AG09309 (cell line): ENCODE data around the gene ERBIN.
"Not testable (repeated sequence)": the region's sequence is repeated elsewhere in the genome, so short reads cannot be mapped to it uniquely, and the experiment has no call there.

Experiments
- DNase-seq: peaks from one replicate; pipeline ENCODE4 v3.0.0-alpha.2; 2010; ENCODE audit warnings: low read depth
- H3K4me3 ChIP-seq: 2 replicates; pipeline ENCODE4 v1.5.1; 2011; ENCODE audit warnings: mild to moderate bottlenecking, low read depth, low read length, moderate library complexity; ENCODE audit not compliant: control insufficient read depth
- TF ChIP-seq, protein P1 (sequence below): IDR thresholded peaks from 2 replicates; pipeline ENCODE4 v1.5.1; 2011; ENCODE audit warnings: mild to moderate bottlenecking, low read depth, low read length, inconsistent platforms; ENCODE audit not compliant: insufficient read depth, control insufficient read depth; ENCODE audit errors: missing control alignments

Gene ERBIN

DNA sequence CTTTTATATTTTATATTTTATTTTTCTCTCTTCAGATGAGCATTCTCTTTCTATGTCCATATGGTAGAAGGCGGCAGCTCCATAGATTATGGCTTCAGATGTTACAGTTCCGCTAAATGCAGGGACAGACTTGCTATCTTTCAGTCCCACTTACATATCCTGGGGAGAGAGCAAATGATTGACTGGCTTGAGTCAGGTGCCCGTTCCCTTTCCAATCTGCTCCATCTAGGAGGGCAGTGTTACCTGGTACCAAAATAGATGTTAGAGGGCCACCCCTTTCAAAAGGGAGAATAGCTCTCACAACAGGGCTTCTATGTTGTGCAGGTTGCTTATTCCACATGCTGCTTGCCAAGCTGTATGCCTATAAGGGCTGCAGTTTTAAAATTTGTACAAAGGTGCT, 45.3 kb downstream of the ERBIN start:
- DNase-seq, result no peak

DNA sequence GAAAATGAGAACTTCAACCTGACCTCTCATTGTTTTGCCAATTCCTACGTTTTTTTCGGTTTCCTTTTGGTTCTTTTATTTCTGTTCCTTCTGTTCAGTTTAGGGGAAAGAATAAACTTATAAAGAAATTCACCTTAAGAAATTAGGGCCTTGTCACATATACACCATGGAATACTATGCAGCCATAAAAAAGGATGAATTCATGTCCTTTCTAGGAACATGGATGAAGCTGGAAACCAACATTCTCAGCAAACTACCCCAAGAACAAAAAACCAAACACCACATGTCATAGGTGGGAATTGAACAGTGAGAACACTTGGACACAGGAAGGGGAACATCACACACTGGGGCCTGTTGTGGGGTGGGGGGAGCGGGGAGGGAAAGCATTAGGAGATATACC, 46.5 kb downstream of the ERBIN start:
- not testable (repeated sequence) for H3K4me3 ChIP-seq, DNase-seq

More for the DNA sequence above, 45.3 kb downstream of the ERBIN start:
- H3K4me3 ChIP-seq, result no peak overlapping the region
- TF ChIP-seq, protein P1, sequence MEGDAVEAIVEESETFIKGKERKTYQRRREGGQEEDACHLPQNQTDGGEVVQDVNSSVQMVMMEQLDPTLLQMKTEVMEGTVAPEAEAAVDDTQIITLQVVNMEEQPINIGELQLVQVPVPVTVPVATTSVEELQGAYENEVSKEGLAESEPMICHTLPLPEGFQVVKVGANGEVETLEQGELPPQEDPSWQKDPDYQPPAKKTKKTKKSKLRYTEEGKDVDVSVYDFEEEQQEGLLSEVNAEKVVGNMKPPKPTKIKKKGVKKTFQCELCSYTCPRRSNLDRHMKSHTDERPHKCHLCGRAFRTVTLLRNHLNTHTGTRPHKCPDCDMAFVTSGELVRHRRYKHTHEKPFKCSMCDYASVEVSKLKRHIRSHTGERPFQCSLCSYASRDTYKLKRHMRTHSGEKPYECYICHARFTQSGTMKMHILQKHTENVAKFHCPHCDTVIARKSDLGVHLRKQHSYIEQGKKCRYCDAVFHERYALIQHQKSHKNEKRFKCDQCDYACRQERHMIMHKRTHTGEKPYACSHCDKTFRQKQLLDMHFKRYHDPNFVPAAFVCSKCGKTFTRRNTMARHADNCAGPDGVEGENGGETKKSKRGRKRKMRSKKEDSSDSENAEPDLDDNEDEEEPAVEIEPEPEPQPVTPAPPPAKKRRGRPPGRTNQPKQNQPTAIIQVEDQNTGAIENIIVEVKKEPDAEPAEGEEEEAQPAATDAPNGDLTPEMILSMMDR, result no peak

DNA sequence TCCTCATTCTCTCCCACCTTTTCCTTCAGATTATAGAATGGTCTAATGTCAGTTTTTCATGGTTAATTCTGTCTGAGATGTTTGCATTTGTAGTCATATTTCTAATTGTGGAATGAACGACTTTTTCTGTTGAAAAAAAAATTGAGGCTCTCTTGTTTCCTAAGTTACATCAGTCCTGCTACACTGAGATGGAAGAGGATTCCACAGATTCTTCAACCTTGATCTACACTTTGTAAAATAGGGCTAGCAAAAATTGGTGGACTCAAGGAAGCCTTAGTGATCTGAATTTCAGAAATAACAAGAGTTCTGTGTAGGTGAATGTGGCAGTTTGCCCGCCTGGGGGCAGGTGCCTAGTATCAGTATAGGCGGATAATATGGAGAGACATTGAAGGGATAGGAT, 51.9 kb downstream of the ERBIN start:
- no peak overlapping the region for H3K4me3 ChIP-seq
- no peak for DNase-seq
- TF ChIP-seq, protein P1, result no peak

DNA sequence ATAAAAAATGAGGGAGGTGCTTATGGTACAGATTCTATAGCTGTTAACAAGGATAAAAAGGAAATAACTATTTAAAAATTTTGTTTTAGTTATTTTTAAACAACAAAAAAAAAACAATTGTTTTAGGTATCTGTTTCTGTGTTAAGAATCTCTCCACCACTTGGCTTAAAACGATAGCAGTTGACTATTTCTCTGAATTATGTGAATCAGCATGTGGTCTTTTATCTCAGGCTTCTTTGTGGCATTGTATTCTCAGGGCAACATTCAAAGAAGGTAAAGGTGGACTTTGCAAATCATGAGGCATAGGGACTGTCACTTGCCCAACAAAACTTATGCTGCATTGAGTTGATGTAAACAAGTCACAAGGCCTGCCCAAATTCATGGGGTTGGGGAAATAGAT, 55.2 kb downstream of the ERBIN start:
- no peak overlapping the region for H3K4me3 ChIP-seq
- TF ChIP-seq, protein P1, result no peak
- DNase-seq, result no peak

DNA sequence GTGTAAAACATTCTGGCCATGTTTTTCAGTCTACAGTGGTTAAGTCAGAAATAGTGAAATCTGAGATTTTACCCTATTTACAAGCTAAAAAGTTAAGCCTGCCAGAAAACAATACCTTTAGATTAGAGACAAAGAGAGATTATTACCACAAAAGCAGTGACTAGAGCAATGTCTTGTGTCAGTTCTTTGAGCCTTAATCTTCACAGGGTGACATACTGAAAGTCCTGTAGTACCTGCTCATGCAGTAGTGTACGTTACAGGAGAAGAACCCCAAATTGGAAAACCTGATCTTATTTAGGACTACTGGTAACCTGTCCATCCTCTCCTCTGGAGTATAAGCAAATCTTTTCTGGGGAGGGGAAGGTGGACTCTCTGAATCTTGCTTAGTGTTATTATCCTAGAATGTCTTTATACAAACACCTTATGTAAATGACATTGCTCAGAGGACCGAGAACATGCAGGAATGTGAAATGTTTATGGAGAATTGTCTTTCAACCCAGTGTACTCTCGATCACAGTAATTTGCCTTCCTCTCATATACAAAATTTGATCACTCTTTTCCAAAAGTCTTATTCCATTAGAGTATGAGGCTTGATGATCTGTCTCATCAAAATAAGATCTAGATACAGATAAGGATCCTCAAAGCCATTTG, 55.7 kb downstream of the ERBIN start:
- no peak for DNase-seq
- TF ChIP-seq, protein P1, result no peak
- H3K4me3 ChIP-seq, result no peak overlapping the region

DNA sequence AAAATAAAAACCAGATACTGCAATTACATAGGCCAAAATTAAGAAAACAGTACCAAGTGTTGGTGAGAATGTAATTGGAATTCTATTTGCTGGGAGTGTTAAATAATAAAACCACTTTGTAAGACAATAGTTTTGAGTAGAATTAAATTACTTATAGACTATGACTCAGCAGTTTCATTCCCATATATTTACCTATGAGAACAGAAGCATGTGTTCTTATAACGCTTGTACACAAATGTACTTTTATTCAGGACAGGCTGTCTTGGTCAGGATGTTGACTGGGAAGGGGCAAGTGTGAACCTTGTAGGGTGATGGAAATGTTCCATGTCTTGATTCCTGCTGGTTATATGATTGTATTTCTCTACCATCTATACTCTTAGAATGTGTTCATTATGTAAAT, 56.3 kb downstream of the ERBIN start:
- no peak for DNase-seq
- H3K4me3 ChIP-seq, result no peak overlapping the region
- TF ChIP-seq, protein P1, result no peak

DNA sequence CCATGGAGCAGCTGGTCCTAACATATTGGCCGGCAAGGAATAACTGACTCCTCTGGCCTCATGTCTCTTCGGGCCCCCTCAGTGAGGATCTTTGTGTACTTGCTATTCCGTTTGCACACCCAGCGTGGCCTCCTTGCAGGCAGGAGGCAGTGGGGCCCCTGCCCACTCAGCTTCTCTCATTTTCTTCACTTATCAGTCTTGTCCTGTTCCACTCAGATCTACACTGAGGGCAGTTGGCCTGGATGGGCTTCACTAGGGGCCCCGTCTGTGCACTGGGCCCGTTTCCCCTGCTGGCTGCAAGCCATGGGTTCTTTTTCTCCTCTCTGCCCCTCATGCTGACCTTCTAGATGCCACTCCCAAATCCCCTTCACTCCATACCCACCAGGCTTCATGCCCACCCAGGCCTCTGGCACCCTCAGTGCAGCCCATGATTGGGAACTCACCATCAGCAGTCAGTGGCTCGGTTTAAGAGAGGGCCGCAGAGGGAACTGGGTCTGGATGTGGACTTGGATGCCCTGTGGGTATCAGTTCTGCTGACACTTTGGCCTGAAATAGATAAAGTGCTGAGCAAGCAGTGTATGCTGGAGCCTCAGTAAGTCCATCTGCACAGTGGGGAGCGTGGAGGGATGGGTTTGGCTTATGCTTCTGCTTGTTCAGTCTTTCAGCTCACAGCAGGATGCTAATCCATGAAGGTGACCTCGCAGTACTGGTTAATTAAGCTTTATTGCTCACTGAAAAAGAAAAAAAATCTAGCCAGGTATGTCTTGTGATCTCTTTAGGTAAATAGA, 57.9 kb downstream of the ERBIN start:
- TF ChIP-seq, protein P1, result no peak
- H3K4me3 ChIP-seq, result no peak overlapping the region
- DNase-seq, result no peak
